Spinal cord (tissue), 10 donors: ENCODE results near the gene GDF10. TPM values are rescaled to one million over a fixed set of nuclear protein-coding genes. Genes with fewer than 3 reads are reported as not detected.

Experiments
- DNase-seq, 6 donors: peaks; one replicate each; pipeline versions ENCODE4 v3.0.0 to v3.0.0-alpha.2; 2013 to 2015; ENCODE audit warnings: low spot score in 6 of 6, low read depth in 4 of 6
- H3K27ac ChIP-seq: one replicate; pipeline ENCODE4 v1.5.1; 2013; ENCODE audit warnings: low read depth, low read length, control low read depth
- H3K27me3 ChIP-seq: one replicate; pipeline ENCODE4 v1.6.1; 2013; ENCODE audit warnings: low read length; ENCODE audit not compliant: control insufficient read depth, insufficient read depth
- H3K36me3 ChIP-seq: one replicate; pipeline ENCODE4 v1.6.1; 2013; ENCODE audit warnings: low read length; ENCODE audit not compliant: control insufficient read depth, insufficient read depth
- H3K4me1 ChIP-seq: one replicate; pipeline ENCODE4 v1.6.1; 2013; ENCODE audit warnings: low read length; ENCODE audit not compliant: control insufficient read depth, insufficient read depth
- H3K4me3 ChIP-seq: one replicate; pipeline ENCODE4 v1.5.1; 2013; ENCODE audit warnings: low read depth, low read length, control low read depth
- H3K9me3 ChIP-seq: one replicate; pipeline ENCODE4 v1.6.1; 2013; ENCODE audit warnings: low read length; ENCODE audit not compliant: control insufficient read depth, insufficient read depth
- WGBS: methylation state at CpG from one replicate; pipeline ENCODE4 v1.1.5; 2013; ENCODE audit warnings: missing lambda C conversion rate; ENCODE audit not compliant: insufficient coverage; 5-methylcytosine and 5-hydroxymethylcytosine counted together
- long read RNA-seq, 4 donors: transcript quantifications; one replicate each; lab custom pipeline, GENCODE V29; 2026
- polyA plus RNA-seq, 2 donors: library from polyadenylated mRNA; unstranded; fragments of 120-200 nt; gene quantifications; one replicate each; pipeline ENCODE4 v1.2.1, GENCODE V29; 2013; ENCODE audit not compliant: insufficient read length in 2 of 2
- total RNA-seq, 2 donors: library from RNA; depleted of rRNA in 1 of 2; stranded (reverse); fragments of 120-200 nt in 1 of 2; fragments of >200 nt in 1 of 2; gene quantifications; one replicate each; pipeline versions ENCODE4 v1.2.3 to v1.2.4, GENCODE V29; 2013 to 2014
- donor health status: healthy.

GDF10 gene
- 1 to 10 TPM; 6.4 to 6.6 TPM for total RNA-seq
- 10 to 100 TPM in 1 of 2 donors, 1 to 10 TPM in 1; 7.4 to 11.2 TPM for polyA plus RNA-seq
- long read RNA-seq, donor 1, partial matches to known transcripts, result 0 of 2 reads
- long read RNA-seq, donor 1, other reads (novel, unspliced or antisense), result 0 of 2 reads
- long read RNA-seq, donor 2, partial matches to known transcripts, result 0 of 2 reads
- long read RNA-seq, donor 2, other reads (novel, unspliced or antisense), result 0 of 2 reads
- long read RNA-seq, donor 3, partial matches to known transcripts, result 0 of 1 reads
- long read RNA-seq, donor 3, other reads (novel, unspliced or antisense), result 0 of 1 reads
- long read RNA-seq, donor 4, transcript GDF10-201 (3 exons, 2,458 nt), result major isoform, 30 of 84 reads
- long read RNA-seq, donor 4, partial matches to known transcripts, result 54 of 84 reads
- long read RNA-seq, donor 4, other reads (novel, unspliced or antisense), result 0 of 84 reads

GRCh38 chr10:47299611-47300428 is at the start of gene GDF10:
GDF10 (plus strand) TSS chr10:47300197; CDS start chr10:47300652, 455 bp downstream.
- no peak within 1 kb of the TSS for H3K27ac ChIP-seq
- peaks cover 32% of the 10 kb centered on the region for H3K27me3 ChIP-seq
- peak in 2 of 6 donors; percentile 49 to 52 for DNase-seq
- WGBS, result 2% methylated on average over 62 of the region's 64 CpGs
- no peaks in the 10 kb centered on the region for H3K36me3 ChIP-seq
- peaks cover 42% of the 10 kb centered on the region for H3K4me1 ChIP-seq
- H3K9me3 ChIP-seq, result no peaks in the 10 kb centered on the region
- peak within 1 kb of the TSS; percentile 37 for H3K4me3 ChIP-seq

- no peaks in the 10 kb centered on the region for H3K9me3 ChIP-seq
- H3K4me3 ChIP-seq, result no peak overlapping the region
- H3K27ac ChIP-seq, result no peak overlapping the region
- DNase-seq, result no peak
- no peaks in the 10 kb centered on the region for H3K27me3 ChIP-seq
- H3K4me1 ChIP-seq, result peaks cover 17% of the 10 kb centered on the region
- WGBS, result 74% methylated on average over 7 of the region's 7 CpGs
- no peaks in the 10 kb centered on the region for H3K36me3 ChIP-seq
Measured at GRCh38 chr10:47252093-47252780, 47.8 kb upstream of the GDF10 start.

- no peak for DNase-seq
- Histone ChIP-seq H3K4me1 (peaks cover 17% of the 10 kb centered on the region), H3K27me3 (no peaks in the 10 kb centered on the region), H3K4me3 (no peak overlapping the region), H3K27ac (no peak overlapping the region), H3K36me3 (no peaks in the 10 kb centered on the region), H3K9me3 (no peaks in the 10 kb centered on the region)
- 78% methylated on average over 8 of the region's 10 CpGs for WGBS
Measured at GRCh38 chr10:47253030-47253637, 46.9 kb upstream of the GDF10 start.

GRCh38 chr10:47253651-47254375 is 46.2 kb upstream of the GDF10 start:
- Histone ChIP-seq H3K36me3 (no peaks in the 10 kb centered on the region), H3K4me3 (no peak overlapping the region), H3K9me3 (no peaks in the 10 kb centered on the region), H3K27me3 (no peaks in the 10 kb centered on the region), H3K27ac (peak overlapping the region; percentile 47), H3K4me1 (peaks cover 17% of the 10 kb centered on the region)
- peak in 1 of 6 donors; percentile 47 for DNase-seq
- WGBS, result 64% methylated on average over 18 of the region's 19 CpGs

GRCh38 chr10:47254611-47255010 is 45.4 kb upstream of the GDF10 start:
- DNase-seq, result no peak
- WGBS, result 83% methylated on average over 1 of the region's 2 CpGs
- H3K27me3 ChIP-seq, result no peaks in the 10 kb centered on the region
- H3K36me3 ChIP-seq, result no peaks in the 10 kb centered on the region
- H3K27ac ChIP-seq, result peak overlapping the region; percentile 47
- peaks cover 17% of the 10 kb centered on the region for H3K4me1 ChIP-seq
- H3K9me3 ChIP-seq, result no peaks in the 10 kb centered on the region
- no peak overlapping the region for H3K4me3 ChIP-seq

GRCh38 chr10:47255033-47255813 is 44.8 kb upstream of the GDF10 start:
- no peak overlapping the region for H3K4me3 ChIP-seq
- WGBS, result 86% methylated on average over 8 of the region's 10 CpGs
- no peak overlapping the region for H3K27ac ChIP-seq
- H3K4me1 ChIP-seq, result peaks cover 17% of the 10 kb centered on the region
- H3K27me3 ChIP-seq, result no peaks in the 10 kb centered on the region
- DNase-seq, result peak in 1 of 6 donors; percentile 23
- H3K36me3 ChIP-seq, result no peaks in the 10 kb centered on the region
- no peaks in the 10 kb centered on the region for H3K9me3 ChIP-seq

GRCh38 chr10:47255866-47256265 is 44.1 kb upstream of the GDF10 start:
- no peak for DNase-seq
- Histone ChIP-seq H3K27me3 (no peaks in the 10 kb centered on the region), H3K4me1 (peaks cover 17% of the 10 kb centered on the region), H3K9me3 (no peaks in the 10 kb centered on the region), H3K4me3 (no peak overlapping the region), H3K36me3 (no peaks in the 10 kb centered on the region), H3K27ac (no peak overlapping the region)
- 92% methylated on average over 1 of the region's 1 CpG for WGBS

- H3K9me3 ChIP-seq, result no peaks in the 10 kb centered on the region
- H3K4me3 ChIP-seq, result no peak overlapping the region
- no peaks in the 10 kb centered on the region for H3K36me3 ChIP-seq
- 85% methylated on average over 3 of the region's 4 CpGs for WGBS
- no peaks in the 10 kb centered on the region for H3K27me3 ChIP-seq
- H3K4me1 ChIP-seq, result peaks cover 17% of the 10 kb centered on the region
- H3K27ac ChIP-seq, result no peak overlapping the region
- no peak for DNase-seq
Measured at GRCh38 chr10:47256751-47257336, 43.2 kb upstream of the GDF10 start.
